SK-N-SH (cell line): ENCODE results near the gene C14orf119. TPM values are rescaled to one million over a fixed set of nuclear protein-coding genes. Genes with fewer than 3 reads are reported as not detected.

ENCODE experiments used
- CTCF ChIA-PET: fragments of 300-600, 350-600 bp; formaldehyde crosslinking; extraction: SDS; loops from one replicate; lab custom pipeline; 2021; lab: Yijun Ruan, JAX
- POLR2A ChIA-PET: fragments of 350-600 bp; sonication (Branson Sonifier 250); formaldehyde crosslinking; extraction: SDS; loops from one replicate; lab custom pipeline; 2020; ENCODE audit warnings: antibody characterized with exemption, inconsistent platforms; lab: Yijun Ruan, JAX
- DNase-seq: peaks from one replicate; pipeline ENCODE4 v3.0.0; 2012
- H2AFZ ChIP-seq: fragments of 200-600 bp; sonication (generic); 2 replicates; pipeline ENCODE4 v1.8.1; 2016; ENCODE audit warnings: antibody characterized with exemption, mild to moderate bottlenecking, low read depth
- H3F3A ChIP-seq: fragments of 200-600 bp; sonication (generic); replicated peaks from 2 replicates; pipeline ENCODE3; 2016; ENCODE audit warnings: antibody characterized with exemption, mild to moderate bottlenecking; ENCODE audit not compliant: insufficient read depth
- H3K27ac ChIP-seq, 2 experiments: fragments of 200-500 bp in 1 of 2; fragments of 200-600 bp in 1 of 2; sonication (Bioruptor generic) in 1 of 2; sonication (generic), shearing (Covaris generic) in 1 of 2; 2 replicates each; pipeline versions ENCODE4 v1.5.1 to v1.6.1; 2014 to 2016; ENCODE audit warnings: low read depth in 2 of 2, inconsistent platforms in 1 of 2, low read length in 1 of 2, mild to moderate bottlenecking in 1 of 2, mixed read lengths in 1 of 2
- H3K27me3 ChIP-seq: fragments of 200-600 bp; sonication (generic), shearing (Covaris generic); 2 replicates; pipeline ENCODE4 v1.6.1; 2016; ENCODE audit warnings: mixed run types; ENCODE audit not compliant: insufficient read depth
- H3K36me3 ChIP-seq, 2 experiments: fragments of 200-500 bp in 1 of 2; fragments of 200-600 bp in 1 of 2; sonication (Bioruptor generic) in 1 of 2; sonication (generic) in 1 of 2; replicated peaks in 1 of 2; 2 replicates each; pipeline versions ENCODE3 to v1.5.1; 2014 to 2016; ENCODE audit warnings: low read length in 1 of 2, mild to moderate bottlenecking in 1 of 2; ENCODE audit not compliant: insufficient read depth in 2 of 2, control insufficient read depth in 1 of 2
- H3K4me1 ChIP-seq, 2 experiments: fragments of 200-500 bp in 1 of 2; fragments of 200-600 bp in 1 of 2; sonication (Bioruptor generic) in 1 of 2; sonication (generic), shearing (Covaris generic) in 1 of 2; 2 replicates each; pipeline versions ENCODE4 v1.5.1 to v1.6.1; 2014 to 2016; ENCODE audit warnings: low read depth in 1 of 2, low read length in 1 of 2, mixed run types in 1 of 2; ENCODE audit not compliant: insufficient read depth in 2 of 2, control insufficient read depth in 1 of 2
- H3K4me2 ChIP-seq: fragments of 200-600 bp; sonication (generic), shearing (Covaris generic); 2 replicates; pipeline ENCODE4 v1.6.1; 2017; ENCODE audit warnings: mixed run types
- H3K4me3 ChIP-seq, 2 experiments: fragments of 200-500 bp in 1 of 2; fragments of 200-600 bp in 1 of 2; sonication (Bioruptor generic) in 1 of 2; sonication (generic), shearing (Covaris generic) in 1 of 2; 2 replicates each; pipeline versions ENCODE4 v1.5.1 to v1.8.1; 2014 to 2016; ENCODE audit warnings: low read depth in 2 of 2, inconsistent platforms in 1 of 2, low read length in 1 of 2, mild to moderate bottlenecking in 1 of 2, mixed read lengths in 1 of 2, moderate library complexity in 1 of 2
- H3K79me2 ChIP-seq: fragments of 200-600 bp; sonication (generic); 2 replicates; pipeline ENCODE4 v1.8.1; 2017; ENCODE audit warnings: mild to moderate bottlenecking; ENCODE audit not compliant: insufficient read depth
- H3K9ac ChIP-seq: fragments of 200-600 bp; sonication (generic); 2 replicates; pipeline ENCODE4 v1.6.1; 2017; ENCODE audit warnings: mixed run types
- H3K9me2 ChIP-seq: fragments of 200-600 bp; sonication (generic); 2 replicates; pipeline ENCODE4 v1.6.1; 2017; ENCODE audit warnings: mixed run types
- H3K9me3 ChIP-seq: fragments of 200-600 bp; sonication (generic); 2 replicates; pipeline ENCODE4 v1.6.1; 2017; ENCODE audit warnings: mixed run types, mild to moderate bottlenecking, moderate library complexity
- H4K20me1 ChIP-seq: fragments of 200-600 bp; sonication (generic); 2 replicates; pipeline ENCODE4 v1.6.1; 2017; ENCODE audit warnings: mild to moderate bottlenecking, mixed run types; ENCODE audit not compliant: insufficient read depth
- CHD2 ChIP-seq: fragments of 150-350 bp; IDR thresholded peaks from 2 replicates; pipeline ENCODE4 v1.6.1; 2018; ENCODE audit warnings: low read length; ENCODE audit not compliant: partially characterized antibody
- EP300 ChIP-seq, 2 experiments: IDR thresholded peaks; 2 replicates each; pipeline versions ENCODE4 v1.4.0 to v1.6.1; 2012; ENCODE audit warnings: borderline replicate concordance in 1 of 2, low read depth in 1 of 2, low read length in 1 of 2
- EZH2phosphoT487 ChIP-seq: fragments of 200-600 bp; sonication (generic); IDR thresholded peaks from 2 replicates; pipeline ENCODE4 v1.6.1; 2017; ENCODE audit warnings: low read depth, mixed run types, mild to moderate bottlenecking, antibody characterized with exemption, moderate library complexity, borderline replicate concordance
- FOXM1 ChIP-seq: IDR thresholded peaks from 2 replicates; pipeline ENCODE4 v1.4.0; 2012; ENCODE audit warnings: low read depth, mild to moderate bottlenecking
- MEF2A ChIP-seq: IDR thresholded peaks from 2 replicates; pipeline ENCODE4 v1.4.0; 2012; ENCODE audit warnings: low read depth, borderline replicate concordance
- NRF1 ChIP-seq: IDR thresholded peaks from 2 replicates; pipeline ENCODE4 v1.6.1; 2012; ENCODE audit warnings: low read depth, mild to moderate bottlenecking, low read length
- RXRA ChIP-seq: IDR thresholded peaks from 2 replicates; pipeline ENCODE4 v1.4.0; 2012; ENCODE audit warnings: low read depth, mild to moderate bottlenecking, borderline replicate concordance
- SMC3 ChIP-seq: IDR thresholded peaks from 2 replicates; pipeline ENCODE4 v1.6.1; 2012; ENCODE audit warnings: low read depth, low read length, improper control_type of control experiment
- TAF1 ChIP-seq: IDR thresholded peaks from 2 replicates; pipeline ENCODE4 v1.6.1; 2012; ENCODE audit warnings: low read depth, mild to moderate bottlenecking, low read length, moderate library complexity, borderline replicate concordance
- TCF12 ChIP-seq: IDR thresholded peaks from 2 replicates; pipeline ENCODE4 v1.4.0; 2012
- USF1 ChIP-seq: IDR thresholded peaks from 2 replicates; pipeline ENCODE4 v1.4.0; 2012; ENCODE audit warnings: low read depth, borderline replicate concordance
- WGBS: methylation state at CpG from one replicate; pipeline ENCODE4 v1.1.6; 2017; ENCODE audit warnings: low lambda C conversion rate; 5-methylcytosine and 5-hydroxymethylcytosine counted together
- polyA plus RNA-seq, 3 experiments: library from polyadenylated mRNA; depleted of rRNA; stranded (reverse); fragments of >200 nt; gene quantifications; 2 replicates each; pipeline ENCODE4 v1.2.3, GENCODE V29; 2012

Gene C14orf119
- polyA plus RNA-seq, 1 of the 3 experiments (the other 2 are of a cell fraction): 55.2 TPM

DNA sequence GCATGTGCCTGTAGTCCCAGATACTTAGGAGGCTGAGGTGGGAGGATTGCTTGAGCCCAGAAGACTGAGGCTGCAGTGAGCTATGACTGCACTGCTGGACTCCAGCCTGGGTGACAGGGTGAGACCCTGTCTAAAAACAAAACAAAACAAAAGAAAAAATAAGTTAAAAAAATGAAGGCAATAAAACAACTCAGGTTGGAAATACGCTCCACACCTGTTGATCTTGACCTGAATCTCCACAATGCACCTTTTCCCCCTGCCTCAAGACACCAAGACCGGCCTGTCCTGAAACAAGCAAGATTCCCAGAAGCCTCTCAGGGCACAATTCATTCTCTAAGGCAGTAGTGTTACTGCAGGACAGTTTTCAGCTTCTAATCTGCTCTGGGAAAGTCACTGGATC, 44.6 kb downstream of the C14orf119 start:
- Histone ChIP-seq H2AFZ (no peak overlapping the region), H3K9ac (no peak overlapping the region), H4K20me1 (no peaks in the 10 kb centered on the region), H3K27me3 (no peaks in the 10 kb centered on the region; the same call in 1 of the 2 replicates), H3K9me2 (no peaks in the 10 kb centered on the region), H3F3A (no peaks in the 10 kb centered on the region), H3K4me2 (no peak overlapping the region), H3K4me3 (no peak overlapping the region), H3K79me2 (no peaks in the 10 kb centered on the region), H3K4me1 (no peaks in the 10 kb centered on the region; a peak in 1 of 4 replicates), H3K36me3 (no peaks in the 10 kb centered on the region), H3K27ac (no peak overlapping the region), H3K9me3 (no peaks in the 10 kb centered on the region)
- ChIA-PET CTCF (no interaction called here), POLR2A (no interaction called here)
- WGBS: 37% methylated on average over 2 of the region's 2 CpGs
- DNase-seq: no peak
- TF ChIP-seq TAF1 (no peak), MEF2A (no peak), EZH2phosphoT487 (no peak), RXRA (no peak), FOXM1 (no peak), EP300 (IDR thresholded peaks at IDR 0.05; ENCODE audit: borderline replicate concordance in 1 of 2, low read depth in 1 of 2, low read length in 1 of 2) (no peak), NRF1 (no peak)

DNA sequence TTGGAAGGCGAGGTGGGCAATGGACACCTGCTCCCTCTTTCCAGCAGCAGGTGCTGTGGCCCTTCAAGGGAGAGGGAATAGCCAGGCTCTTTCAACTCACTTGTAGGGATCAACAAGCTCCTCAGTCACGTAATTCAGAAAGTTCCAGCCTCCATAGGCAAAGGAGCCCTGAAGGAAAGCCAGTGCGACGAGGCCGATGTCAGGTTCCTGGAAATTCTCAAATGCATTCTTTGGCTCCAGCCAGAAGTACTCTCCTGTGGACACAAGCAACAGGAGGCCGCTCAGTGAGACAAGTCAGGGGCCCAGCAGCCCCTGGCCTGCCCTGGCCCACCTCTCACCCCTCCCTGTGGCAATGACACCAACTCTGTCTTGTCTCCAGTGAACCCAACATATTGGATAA, 45.1 kb downstream of the C14orf119 start:
- no peaks in the 10 kb centered on the region for H3K79me2 ChIP-seq
- no peak overlapping the region for H3K4me3 ChIP-seq
- H3K9me3 ChIP-seq: no peaks in the 10 kb centered on the region
- no peaks in the 10 kb centered on the region for H4K20me1 ChIP-seq
- ChIA-PET POLR2A (no interaction called here), CTCF (interaction anchor here (3.2 kb wide), 1 partner anchor 19 kb away, joined by 28 read pairs; no protein-coding TSS in a partner anchor)
- H3K9me2 ChIP-seq: no peaks in the 10 kb centered on the region
- no peak overlapping the region for H3K4me2 ChIP-seq
- no peak for TF ChIP-seq CHD2
- TF ChIP-seq SMC3: no peak
- no peak for TF ChIP-seq MEF2A
- TF ChIP-seq USF1: no peak
- H3K9ac ChIP-seq: no peak overlapping the region
- 52% methylated on average over 5 of the region's 6 CpGs for WGBS
- no peaks in the 10 kb centered on the region for H3F3A ChIP-seq
- DNase-seq: no peak
- H3K27me3 ChIP-seq: no peaks in the 10 kb centered on the region; the same call in 1 of the 2 replicates
- H3K4me1 ChIP-seq: no peaks in the 10 kb centered on the region; a peak in 1 of 4 replicates
- H2AFZ ChIP-seq: no peak overlapping the region
- H3K36me3 ChIP-seq: no peaks in the 10 kb centered on the region
- H3K27ac ChIP-seq: no peak overlapping the region

GRCh38 chr14:23141706-23142444, 46.6 kb downstream of the C14orf119 start:
- no peaks in the 10 kb centered on the region for H4K20me1 ChIP-seq
- H3K79me2 ChIP-seq: no peaks in the 10 kb centered on the region
- H3K4me1 ChIP-seq: no peaks in the 10 kb centered on the region; a peak in 1 of 4 replicates
- 30% methylated on average over 7 of the region's 7 CpGs for WGBS
- H3F3A ChIP-seq: no peaks in the 10 kb centered on the region
- no peak overlapping the region for H3K4me2 ChIP-seq
- no peak overlapping the region for H3K9ac ChIP-seq
- no peak for TF ChIP-seq TCF12
- no peaks in the 10 kb centered on the region for H3K9me3 ChIP-seq
- ChIA-PET CTCF (interaction anchor here (1.4 to 3.2 kb wide), 2 partner anchors 21 to 45 kb away, joined by 11 to 28 read pairs; no protein-coding TSS in a partner anchor), POLR2A (no interaction called here)
- no peak overlapping the region for H3K27ac ChIP-seq
- DNase-seq: peak; percentile 39
- H2AFZ ChIP-seq: no peak overlapping the region
- no peaks in the 10 kb centered on the region for H3K9me2 ChIP-seq
- no peaks in the 10 kb centered on the region for H3K36me3 ChIP-seq
- no peaks in the 10 kb centered on the region; the same call in 1 of the 2 replicates for H3K27me3 ChIP-seq
- no peak overlapping the region for H3K4me3 ChIP-seq
